K562 (cell line): ENCODE data around the gene GYS1. TPM values are rescaled to one million over a fixed set of nuclear protein-coding genes. Genes with fewer than 3 reads are reported as not detected.

ENCODE experiments used
- AFF4 ChIP-seq: sonication (generic); formaldehyde crosslinking; IDR thresholded peaks from 2 replicates; pipeline ENCODE4 v1.8.0; 2023; ENCODE audit warnings: mild to moderate bottlenecking, missing genetic modification reagents
- ATF1 ChIP-seq, 2 experiments: fragments of 450-650 bp in 1 of 2; IDR thresholded peaks; 2 replicates each; pipeline ENCODE4 v1.6.1; 2016; ENCODE audit warnings: missing compliant biosample characterization in 1 of 2, missing genetic modification characterization in 1 of 2
- CEBPZ ChIP-seq: fragments of 150-350 bp; IDR thresholded peaks from 2 replicates; pipeline ENCODE4 v1.6.1; 2014; ENCODE audit warnings: low read depth, mild to moderate bottlenecking, low read length, borderline replicate concordance
- HSF4 ChIP-seq: fragments of 250-450 bp; sonication (Bioruptor Pico); IDR thresholded peaks from 2 replicates; pipeline ENCODE4 v2.1.2; 2022; ENCODE audit warnings: mild to moderate bottlenecking, moderate library complexity, borderline replicate concordance
- PHB2 ChIP-seq: fragments of 450-650 bp; IDR thresholded peaks from 2 replicates; pipeline ENCODE4 v1.6.1; 2017; ENCODE audit warnings: low read depth
- SETDB1 ChIP-seq: IDR thresholded peaks from one replicate; pipeline ENCODE4 v1.6.1; 2012; ENCODE audit warnings: low read length, control low read depth, inconsistent platforms
- TCF7L2 ChIP-seq: fragments of 150-350 bp; IDR thresholded peaks from 2 replicates; pipeline ENCODE4 v1.6.1; 2016; ENCODE audit warnings: low read depth, mild to moderate bottlenecking, low read length, moderate library complexity
- ZBTB8A ChIP-seq: fragments of 450-650 bp; IDR thresholded peaks from 2 replicates; pipeline ENCODE4 v1.6.1; 2018; ENCODE audit warnings: mild to moderate bottlenecking, moderate library complexity; ENCODE audit not compliant: partially characterized antibody
- ZNF263 ChIP-seq: sonication (generic); formaldehyde crosslinking; IDR thresholded peaks from 2 replicates; pipeline ENCODE4 v1.8.0; 2022; ENCODE audit warnings: mild to moderate bottlenecking, missing genetic modification reagents, borderline replicate concordance
- ZNF398 ChIP-seq: fragments of 250-450 bp; sonication (Bioruptor Pico); IDR thresholded peaks from 2 replicates; pipeline ENCODE4 v1.8.0; 2021; ENCODE audit warnings: moderate library complexity, mild to moderate bottlenecking, inconsistent platforms
- ZNF696 ChIP-seq: fragments of 250-450 bp; sonication (Bioruptor Pico); conservative IDR thresholded peaks from 2 replicates; pipeline ENCODE4 v1.4.0; 2020; ENCODE audit warnings: mild to moderate bottlenecking, moderate library complexity
- ZNF76 ChIP-seq: fragments of 250-450 bp; sonication (Bioruptor Pico); IDR thresholded peaks from 2 replicates; pipeline ENCODE4 v1.4.0; 2020; ENCODE audit warnings: mild to moderate bottlenecking, moderate library complexity, borderline replicate concordance
- ZNF780A ChIP-seq: fragments of 250-450 bp; sonication (Bioruptor Pico); IDR thresholded peaks from 2 replicates; pipeline ENCODE4 v1.5.0; 2021; ENCODE audit warnings: mild to moderate bottlenecking
- polyA plus RNA-seq, 8 experiments: library from polyadenylated mRNA; depleted of rRNA in 4 of 8; stranded (reverse) in 5 of 8; unstranded in 3 of 8; fragments of >200 nt; fragmentation: Nextera tagmentation in 2 of 8; fragmentation: Illumina TruSeq in 1 of 8; extraction: Ambion mirVana in 2 of 8; extraction: Trizol in 1 of 8; gene quantifications; 2 replicates each; pipeline versions ENCODE4 v1.2.1 to v1.2.3, GENCODE V29; 2011 to 2014; ENCODE audit warnings: inconsistent platforms in 1 of 8, missing spikeins in 1 of 8
- total RNA-seq, 7 experiments: library from RNA; depleted of rRNA in 6 of 7; stranded (reverse); fragments of >200 nt in 6 of 7; fragmentation: Illumina TruSeq in 2 of 7; extraction: Trizol in 2 of 7; gene quantifications; 2 replicates each; pipeline versions ENCODE4 v1.2.1 to v1.2.3, GENCODE V29; 2011 to 2021; ENCODE audit warnings: low replicate concordance in 1 of 7

Gene GYS1
- total and polyA plus RNA-seq, 9 of the 15 experiments (the other 6 are each of a cell fraction or from before 2014, with no cell fraction given) = 1.9 to 31.1 (median 15.2) TPM

- TF ChIP-seq CEBPZ (no peak), TCF7L2 (no peak), ZNF263 (peak; percentile 83), SETDB1 (no peak), ZNF398 (CRISPR knock-in tag) (no peak), HSF4 (CRISPR knock-in tag) (no peak), ZNF780A (CRISPR knock-in tag) (no peak), ATF1 (CRISPR knock-in tag; IDR thresholded peaks at IDR 0.05) (peak; percentile 51; the same call in 1 of the 2 replicates), ATF1 (tag; IDR thresholded peaks at IDR 0.05) (peak; percentile 92), ZNF696 (CRISPR knock-in tag) (no peak), ZBTB8A (no peak), ZNF76 (no peak), PHB2 (no peak), AFF4 (0 out of 2 replicates have a peak, but pooled peaks have one; percentile 19)
Measured at GRCh38 chr19:48993175-48994034, at the start of gene GYS1, which contains the start of gene RUVBL2 (continued).
